Panc1 (cell line): ENCODE results near the gene HPCAL1. TPM values are rescaled to one million over a fixed set of nuclear protein-coding genes. Genes with fewer than 3 reads are reported as not detected.

Experiments used
- ATAC-seq: fragments of 200-7000 bp; cut with Tn5 transposase; 2 replicates; pipeline ENCODE4 v1.9.1; 2020; ENCODE audit warnings: mild to moderate bottlenecking, moderate library complexity
- BruUV-seq: library from RNA; stranded (reverse); fragments of 400-500 nt; replicated peaks from 2 replicates; lab custom pipeline; 2021; lab: Mats Ljungman, UMichigan
- CTCF ChIA-PET: fragments of 300-600 bp; sonication (Branson Sonifier 250); formaldehyde crosslinking; loops from one replicate; lab custom pipeline; 2022; ENCODE audit warnings: antibody characterized with exemption; lab: Charles Lee
- POLR2A ChIA-PET: fragments of 300-600 bp; sonication (Branson Sonifier 250); formaldehyde crosslinking; loops from one replicate; lab custom pipeline; 2022; ENCODE audit warnings: antibody characterized with exemption; lab: Charles Lee
- DNase-seq: peaks from one replicate; pipeline ENCODE4 v3.0.0-alpha.2; 2010; ENCODE audit warnings: low read depth, low spot score
- H3K27ac ChIP-seq: 2 replicates; pipeline ENCODE4 v1.5.1; 2011; ENCODE audit warnings: mild to moderate bottlenecking, low read length, inconsistent platforms
- H3K27me3 ChIP-seq: fragments of 200-500 bp; sonication (Bioruptor generic); 2 replicates; pipeline ENCODE4 v1.6.0; 2014; ENCODE audit warnings: low read length, inconsistent platforms; ENCODE audit not compliant: control insufficient read depth, insufficient read depth
- H3K36me3 ChIP-seq: fragments of 200-500 bp; sonication (Bioruptor generic); 2 replicates; pipeline ENCODE4 v1.5.1; 2014; ENCODE audit warnings: inconsistent platforms, mild to moderate bottlenecking, low read length, moderate library complexity; ENCODE audit not compliant: control insufficient read depth, insufficient read depth
- H3K4me1 ChIP-seq: 2 replicates; pipeline ENCODE4 v1.5.1; 2011; ENCODE audit warnings: inconsistent platforms, mild to moderate bottlenecking, low read length, moderate library complexity; ENCODE audit not compliant: control insufficient read depth, insufficient read depth
- H3K4me3 ChIP-seq, 2 experiments: 2 replicates each; pipeline ENCODE4 v1.5.1; 2011 to 2012; ENCODE audit warnings: low read depth in 2 of 2, low read length in 2 of 2, mild to moderate bottlenecking in 2 of 2, inconsistent platforms in 1 of 2, moderate library complexity in 1 of 2
- H3K9me3 ChIP-seq: fragments of 200-500 bp; sonication (Bioruptor generic); 2 replicates; pipeline ENCODE4 v1.5.1; 2014; ENCODE audit warnings: low read depth, mild to moderate bottlenecking, inconsistent platforms, low read length, moderate library complexity; ENCODE audit not compliant: control insufficient read depth, insufficient read depth
- POLR2AphosphoS5 ChIP-seq: IDR thresholded peaks from 2 replicates; pipeline ENCODE4 v1.6.1; 2012; ENCODE audit warnings: mild to moderate bottlenecking, low read depth, low read length, moderate library complexity
- REST ChIP-seq, 2 experiments: IDR thresholded peaks; 2 replicates each; pipeline ENCODE4 v1.6.1; 2011 to 2012; ENCODE audit warnings: low read depth in 2 of 2, control low read depth in 1 of 2, low read length in 1 of 2, mild to moderate bottlenecking in 1 of 2, moderate library complexity in 1 of 2; ENCODE audit not compliant: insufficient read depth in 1 of 2
- SIN3A ChIP-seq: IDR thresholded peaks from 2 replicates; pipeline ENCODE4 v1.6.1; 2012; ENCODE audit warnings: low read depth, mild to moderate bottlenecking, low read length, moderate library complexity, borderline replicate concordance; ENCODE audit not compliant: insufficient read depth
- TCF7L2 ChIP-seq: IDR thresholded peaks from 2 replicates; pipeline ENCODE4 v1.6.1; 2011; ENCODE audit warnings: mild to moderate bottlenecking, low read depth, low read length, inconsistent platforms
- in situ Hi-C: cut with HindIII; loops from 2 replicates; pipeline ENCODE4 v1.10.0; 2016; ENCODE audit warnings: low sequenced_read_pairs, low pct_unique_long_range_greater_than_20kb
- intact Hi-C: fragments of 100-400 bp; cut with micrococcal nuclease; formaldehyde crosslinking; loops from one replicate; pipeline ENCODE4 v1.10.0; 2022; ENCODE audit not compliant: unreplicated experiment
- total RNA-seq: library from RNA; stranded (reverse); gene quantifications from one replicate; pipeline ENCODE4 v1.2.1, GENCODE V29; 2021; ENCODE audit not compliant: unreplicated experiment
- TF ChIP-seq, protein P1 (sequence below): fragments of 450-650 bp; IDR thresholded peaks from 2 replicates; pipeline ENCODE4 v1.5.1; 2017; ENCODE audit warnings: mild to moderate bottlenecking

HPCAL1 gene
- total RNA-seq, 1 experiment from 2014 or later: 234 TPM

GRCh38 chr2:10277293-10278028 lies 25.2 kb upstream of the HPCAL1 start:
- peak overlapping the region; percentile 67; the same call in 1 of the 2 replicates for H3K27ac ChIP-seq
- DNase-seq: no peak
- no TSS peak for BruUV-seq
- no peak overlapping the region for H3K4me3 ChIP-seq
- no peaks in the 10 kb centered on the region for H3K27me3 ChIP-seq
- H3K9me3 ChIP-seq: no peaks in the 10 kb centered on the region
- ChIA-PET CTCF (no interaction called here), POLR2A (no interaction called here)
- no peaks in the 10 kb centered on the region for H3K36me3 ChIP-seq
- intact Hi-C loops: no loop called here
- peak; percentile 69; the same call in 1 of the 2 replicates for ATAC-seq
- TF ChIP-seq POLR2AphosphoS5: no peak
- TF ChIP-seq SIN3A: no peak
- TF ChIP-seq, protein P1, sequence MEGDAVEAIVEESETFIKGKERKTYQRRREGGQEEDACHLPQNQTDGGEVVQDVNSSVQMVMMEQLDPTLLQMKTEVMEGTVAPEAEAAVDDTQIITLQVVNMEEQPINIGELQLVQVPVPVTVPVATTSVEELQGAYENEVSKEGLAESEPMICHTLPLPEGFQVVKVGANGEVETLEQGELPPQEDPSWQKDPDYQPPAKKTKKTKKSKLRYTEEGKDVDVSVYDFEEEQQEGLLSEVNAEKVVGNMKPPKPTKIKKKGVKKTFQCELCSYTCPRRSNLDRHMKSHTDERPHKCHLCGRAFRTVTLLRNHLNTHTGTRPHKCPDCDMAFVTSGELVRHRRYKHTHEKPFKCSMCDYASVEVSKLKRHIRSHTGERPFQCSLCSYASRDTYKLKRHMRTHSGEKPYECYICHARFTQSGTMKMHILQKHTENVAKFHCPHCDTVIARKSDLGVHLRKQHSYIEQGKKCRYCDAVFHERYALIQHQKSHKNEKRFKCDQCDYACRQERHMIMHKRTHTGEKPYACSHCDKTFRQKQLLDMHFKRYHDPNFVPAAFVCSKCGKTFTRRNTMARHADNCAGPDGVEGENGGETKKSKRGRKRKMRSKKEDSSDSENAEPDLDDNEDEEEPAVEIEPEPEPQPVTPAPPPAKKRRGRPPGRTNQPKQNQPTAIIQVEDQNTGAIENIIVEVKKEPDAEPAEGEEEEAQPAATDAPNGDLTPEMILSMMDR: no peak
- no peak for TF ChIP-seq REST (IDR thresholded peaks at IDR 0.05; ENCODE audit: insufficient read depth in 1 of 2, low read depth in 2 of 2, low read length in 1 of 2)
- TF ChIP-seq TCF7L2: no peak
- H3K4me1 ChIP-seq: peaks cover 16% of the 10 kb centered on the region
- in situ Hi-C loops: no loop called here

GRCh38 chr2:10278029-10278762 lies 24.5 kb upstream of the HPCAL1 start:
- intact Hi-C loops (no loop called here), in situ Hi-C loops (no loop called here)
- H3K36me3 ChIP-seq: no peaks in the 10 kb centered on the region
- H3K9me3 ChIP-seq: no peaks in the 10 kb centered on the region
- H3K4me3 ChIP-seq: no peak overlapping the region
- TF ChIP-seq, protein P1: no peak
- TF ChIP-seq REST (IDR thresholded peaks at IDR 0.05; ENCODE audit: insufficient read depth in 1 of 2, low read depth in 2 of 2, low read length in 1 of 2) (no peak), POLR2AphosphoS5 (no peak), SIN3A (no peak), TCF7L2 (no peak)
- ChIA-PET POLR2A (no interaction called here), CTCF (interaction anchor here (0.6 kb wide), 1 partner anchor 23 kb away, joined by 3 read pairs; no protein-coding TSS in a partner anchor)
- no TSS peak for BruUV-seq
- peak; percentile 11 for ATAC-seq
- H3K27me3 ChIP-seq: no peaks in the 10 kb centered on the region
- peaks cover 23% of the 10 kb centered on the region for H3K4me1 ChIP-seq
- peak overlapping the region; percentile 67 for H3K27ac ChIP-seq
- no peak for DNase-seq
